ENCODE measurements around the gene LGALS3BP.
"Not testable (repeated sequence)": the region's sequence is repeated elsewhere in the genome, so short reads cannot be mapped to it uniquely, and the experiment has no call there.

The LGALS3BP gene

DNA sequence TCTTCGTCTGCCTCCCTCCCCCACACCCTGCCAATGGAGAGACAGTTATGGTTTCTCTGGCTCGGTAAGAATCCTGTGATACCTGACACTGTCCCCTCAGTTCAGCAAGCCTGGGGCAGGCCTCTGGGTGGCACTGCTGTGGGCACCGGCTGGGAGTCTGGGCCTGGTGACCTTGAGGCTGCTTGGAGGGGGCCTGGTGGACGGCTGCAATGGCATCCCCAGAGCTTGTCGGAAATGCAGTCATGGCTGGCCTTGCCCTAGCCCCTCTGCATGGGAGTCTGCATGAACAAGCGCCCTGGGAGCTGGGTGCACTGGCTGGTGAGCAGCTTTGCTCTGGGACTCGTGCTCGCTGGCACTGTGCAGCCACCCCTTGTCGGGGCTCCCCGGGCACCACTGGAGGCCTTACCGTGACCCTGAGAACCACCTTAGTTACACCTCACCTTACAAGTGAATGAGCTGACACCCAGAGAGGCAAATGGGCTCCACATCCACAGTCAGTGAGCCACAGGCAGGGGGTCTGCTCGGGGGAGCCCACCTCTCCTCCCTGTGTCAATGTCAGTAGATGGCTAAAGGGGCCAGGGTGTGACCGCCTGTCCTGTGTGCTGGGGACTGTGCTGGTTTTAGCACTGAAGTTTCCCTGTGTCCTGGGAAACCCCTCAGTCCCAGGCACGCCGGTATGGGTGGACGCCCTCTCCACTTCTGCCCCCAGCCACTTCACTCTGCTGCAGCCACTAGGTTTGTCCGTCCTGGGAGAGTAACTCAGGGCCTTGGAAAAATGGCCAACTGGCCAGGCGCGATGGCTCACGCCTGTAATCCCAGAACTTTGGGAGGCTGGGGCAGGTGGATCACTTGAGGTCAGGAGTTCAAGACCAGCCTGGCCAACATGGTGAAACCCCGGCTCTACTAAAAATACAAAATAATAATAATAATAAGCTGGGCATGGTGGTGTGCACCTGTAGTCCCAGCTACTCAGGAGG, 1.4 kb downstream of the LGALS3BP start:
- DNase-seq = no peak

GRCh38 chr17:78977681-78977943, 2.1 kb downstream of the LGALS3BP start:
- no peak for DNase-seq

DNA sequence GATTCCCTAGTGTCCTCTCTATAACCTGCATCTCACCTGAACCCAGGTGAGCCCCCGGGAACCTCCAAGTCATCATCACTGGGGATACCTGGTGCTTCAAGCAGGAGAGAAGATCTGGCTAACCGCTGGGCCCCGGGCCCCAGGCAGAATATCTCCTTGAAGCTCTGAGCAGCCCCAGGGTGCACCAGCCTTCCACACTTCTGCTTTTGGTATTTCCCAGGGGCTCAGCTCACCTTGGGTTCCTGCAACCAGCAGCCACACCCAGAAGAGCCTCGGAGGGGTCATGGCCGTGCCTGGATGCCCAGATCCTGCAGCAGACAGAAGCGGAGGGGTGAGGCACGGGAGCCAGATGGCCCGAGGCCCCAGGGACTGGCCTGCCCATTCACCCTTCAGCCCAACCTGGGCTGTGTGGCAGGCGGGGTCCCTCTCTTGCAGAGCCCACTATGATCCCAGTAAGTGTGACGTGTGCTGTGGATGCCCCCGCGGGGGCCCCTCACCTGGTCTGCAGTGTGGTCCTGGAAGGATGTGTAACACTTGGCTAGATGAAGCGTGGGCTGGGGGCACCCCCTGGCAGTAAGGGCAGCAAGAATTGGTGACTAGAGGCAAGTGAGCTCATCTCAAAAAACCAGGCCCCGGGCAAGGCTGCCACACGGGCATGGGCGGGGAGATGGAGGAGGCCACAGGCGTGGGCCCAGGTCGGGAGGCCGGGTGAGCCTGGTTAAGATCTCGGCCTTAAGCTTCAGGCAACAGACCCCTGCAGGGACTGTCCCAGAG, 2.6 kb downstream of the LGALS3BP start:
- no peak for DNase-seq

DNA sequence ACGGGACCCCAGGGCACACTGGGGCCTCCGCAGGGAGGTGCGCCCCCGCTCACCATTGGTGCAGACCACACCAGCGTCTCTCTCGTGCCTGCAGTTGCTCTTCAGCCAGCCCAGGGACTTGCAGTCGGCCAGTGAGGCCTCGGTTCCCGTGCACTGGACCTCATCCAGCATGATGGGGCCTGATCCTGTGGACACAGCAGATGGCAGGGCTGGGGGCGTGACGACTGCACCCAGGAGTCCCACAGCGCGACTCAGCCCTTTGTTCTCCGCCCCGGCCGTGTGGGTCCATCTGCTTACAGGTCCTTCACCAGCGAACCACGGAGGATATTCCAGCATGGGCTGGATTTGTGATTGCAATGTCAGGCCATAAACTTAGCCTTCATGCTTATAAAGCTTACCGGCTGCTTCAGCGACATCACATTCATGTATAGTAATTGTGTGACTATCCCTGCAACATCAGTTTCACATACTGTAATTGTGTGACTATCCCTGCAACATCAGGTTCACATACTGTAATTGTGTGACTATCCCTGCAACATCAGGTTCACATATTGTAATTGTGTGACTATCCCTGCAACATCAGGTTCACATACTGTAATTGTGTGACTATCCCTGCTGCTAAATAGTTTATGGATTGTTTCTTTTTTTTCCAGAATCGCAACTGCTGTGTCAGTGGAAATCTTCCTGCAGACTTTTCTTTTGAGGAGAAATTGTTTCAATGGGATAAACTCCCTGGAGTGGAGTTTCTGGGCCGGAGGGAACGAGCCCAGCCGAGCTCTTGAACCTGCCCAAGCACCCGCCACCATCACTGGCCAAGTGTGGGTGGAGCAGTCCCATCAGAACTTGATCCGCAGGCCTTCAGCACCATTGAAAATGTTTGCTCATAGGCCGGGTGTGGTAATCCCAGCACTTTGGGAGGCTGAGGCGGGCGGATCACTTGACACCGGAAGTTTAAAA, 4.8 kb downstream of the LGALS3BP start:
- DNase-seq = peak; percentile 70

GRCh38 chr17:78973792-78974520, 5.8 kb downstream of the LGALS3BP start:
- no peak for DNase-seq

DNA sequence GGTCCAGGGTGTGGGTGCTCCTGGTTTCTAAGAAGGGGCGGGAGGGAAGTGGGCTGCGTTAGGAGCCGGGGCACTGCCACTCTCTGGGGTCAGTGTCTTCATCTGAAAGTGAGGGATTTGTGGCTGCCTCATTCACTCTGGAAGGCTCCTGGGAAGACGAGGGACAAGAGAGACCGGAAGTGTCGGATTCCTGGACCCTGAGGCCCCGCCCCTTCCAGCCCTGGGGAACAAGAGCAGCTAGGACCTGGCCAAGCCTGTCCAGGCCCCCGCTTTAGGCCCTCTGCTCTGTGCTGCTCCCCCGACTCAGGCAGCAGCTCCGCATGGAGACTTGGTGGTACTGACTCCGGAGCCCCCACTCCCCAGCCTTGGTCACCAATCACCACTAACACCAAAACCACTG, 6.5 kb downstream of the LGALS3BP start:
- DNase-seq = no peak

DNA sequence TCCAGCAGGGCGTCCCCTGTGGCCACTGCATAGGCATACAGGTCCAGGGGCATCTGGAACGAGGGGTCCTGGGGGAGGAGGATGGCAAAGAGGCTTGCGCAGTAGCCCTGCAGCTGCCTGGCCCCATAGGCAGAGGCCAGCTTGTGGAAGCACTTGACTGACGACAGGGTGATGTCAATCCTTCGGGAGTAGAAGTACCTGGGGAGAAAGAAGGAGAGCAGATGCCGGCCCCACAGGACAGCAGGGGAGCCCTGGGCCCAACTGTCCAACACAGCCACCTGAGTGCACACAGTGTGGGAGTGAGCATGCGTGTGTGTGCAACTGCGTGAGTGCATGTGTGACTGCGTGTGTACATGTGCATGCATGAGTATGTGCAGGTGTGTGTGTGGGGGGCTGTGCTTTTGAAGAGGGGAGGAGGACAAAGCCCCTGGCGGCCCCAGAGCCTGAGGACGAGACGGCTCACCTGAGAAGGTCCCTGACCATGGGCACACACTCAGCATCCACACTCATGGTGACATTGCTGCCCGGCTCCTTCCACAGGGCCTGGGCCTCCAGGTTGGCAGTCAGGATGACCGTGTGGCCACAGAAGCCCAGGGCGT, 7.1 kb downstream of the LGALS3BP start:
- no peak for DNase-seq

GRCh38 chr17:78971756-78972506, 7.8 kb downstream of the LGALS3BP start:
- no peak for DNase-seq

- peak; percentile 49 for DNase-seq
Measured at GRCh38 chr17:78970834-78971755, 8.6 kb downstream of the LGALS3BP start.

DNA sequence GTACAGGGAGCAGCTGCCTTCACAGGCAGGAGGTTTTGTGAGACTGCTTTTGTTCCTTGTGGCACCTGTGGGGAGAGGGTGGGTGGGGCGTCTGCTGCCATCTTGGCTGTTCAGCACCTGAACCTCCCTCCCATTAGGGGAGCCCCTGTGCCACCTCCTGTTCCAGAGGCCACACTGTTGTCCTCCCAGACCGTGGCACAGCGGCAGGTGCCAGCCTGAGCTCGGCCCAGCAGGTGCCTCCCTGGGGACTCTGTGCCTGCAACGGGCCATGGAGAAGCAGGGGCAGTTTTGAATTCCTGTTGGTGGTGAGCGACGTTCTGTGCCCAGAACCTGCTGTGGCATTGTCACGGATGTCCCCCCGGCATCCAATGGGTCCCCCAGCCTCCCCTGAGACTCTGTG, 9.9 kb downstream of the LGALS3BP start:
- DNase-seq = no peak

DNA sequence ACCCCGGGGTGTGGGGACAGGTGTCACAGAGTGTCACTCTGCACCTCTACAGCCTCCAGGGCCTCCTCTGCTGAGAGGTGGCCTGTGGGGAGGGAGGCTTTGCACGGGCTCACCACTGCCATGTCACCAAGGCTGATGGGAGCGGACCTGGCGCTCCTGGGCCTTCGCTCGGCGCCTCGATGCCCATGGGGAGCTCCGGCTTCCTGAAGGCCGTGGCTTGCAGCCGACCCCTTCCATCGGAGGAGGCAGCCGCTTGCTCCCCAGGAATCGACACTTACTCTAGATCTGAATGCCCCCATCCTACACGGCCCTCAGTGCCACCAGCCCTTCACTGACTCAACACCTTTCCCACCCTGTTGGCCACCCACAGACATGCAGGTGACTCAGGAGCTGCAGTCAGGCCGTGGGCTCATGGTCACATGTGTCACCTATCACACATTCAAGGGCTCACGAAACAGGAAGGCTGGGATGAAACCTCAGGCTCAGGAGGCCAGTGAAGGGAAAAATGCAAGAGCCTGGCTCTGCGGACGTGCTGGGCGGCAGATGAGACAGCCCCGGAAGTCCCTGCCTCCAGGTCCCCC, 11.9 kb downstream of the LGALS3BP start:
- no peak for DNase-seq

- DNase-seq = no peak
Measured at GRCh38 chr17:78966910-78967600, 12.7 kb downstream of the LGALS3BP start.

DNA sequence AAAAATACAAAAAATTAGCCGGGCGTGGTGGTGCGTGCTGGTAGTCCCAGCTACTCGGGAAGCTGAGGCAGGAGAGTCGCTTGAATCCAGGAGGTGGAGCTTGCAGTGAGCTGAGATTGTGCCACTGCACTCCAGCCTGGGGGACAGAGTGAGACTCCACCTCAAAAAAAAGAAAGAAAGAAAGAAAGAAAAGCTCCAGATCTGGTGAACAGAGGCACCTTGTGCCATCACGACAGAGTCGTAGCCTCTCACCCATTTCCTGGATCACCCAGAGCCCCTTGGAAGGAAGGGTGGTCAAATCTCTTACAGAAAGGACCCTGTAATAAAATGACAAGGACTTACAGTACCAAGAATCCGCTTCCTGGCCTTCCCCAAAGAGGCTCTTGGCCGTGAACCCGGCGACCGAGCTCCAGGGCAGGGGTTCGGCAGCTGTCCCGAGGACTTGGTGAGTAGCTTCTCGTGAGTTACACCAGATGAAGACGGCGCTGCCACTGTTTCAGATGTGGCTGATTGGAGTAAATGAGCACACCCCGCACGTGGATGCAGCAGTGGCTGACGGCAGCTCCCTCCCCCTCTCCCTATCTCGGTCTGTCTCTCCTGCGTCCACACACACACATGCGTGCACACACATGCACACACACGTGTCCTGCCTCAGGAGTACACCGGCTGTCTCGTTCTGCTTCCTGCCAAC, 13.5 kb downstream of the LGALS3BP start:
- no peak for DNase-seq

DNA sequence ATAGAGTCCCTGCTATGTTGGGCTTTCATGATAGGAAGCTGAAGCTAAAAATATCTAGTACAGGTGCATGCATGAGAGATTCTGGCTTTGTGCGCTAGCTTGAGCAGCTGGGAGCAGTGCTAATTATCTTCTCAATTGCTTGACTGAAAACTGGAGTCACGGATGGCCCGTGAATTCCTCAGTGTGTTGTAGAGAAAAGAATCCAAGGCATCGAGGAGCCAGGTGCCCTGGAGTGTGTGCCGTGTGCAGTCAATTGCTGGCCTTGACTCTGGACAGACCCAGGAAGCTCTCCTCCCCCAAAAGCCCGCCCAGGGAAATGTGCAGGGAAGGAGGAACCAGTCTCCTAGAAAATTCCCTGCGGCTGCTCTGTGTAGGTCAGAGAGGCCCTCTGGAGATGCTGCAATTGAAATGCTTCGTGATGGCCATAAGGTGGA, 14.2 kb downstream of the LGALS3BP start:
- DNase-seq = no peak

GRCh38 chr17:78963378-78963777, 16.3 kb downstream of the LGALS3BP start:
- no peak for DNase-seq

DNA sequence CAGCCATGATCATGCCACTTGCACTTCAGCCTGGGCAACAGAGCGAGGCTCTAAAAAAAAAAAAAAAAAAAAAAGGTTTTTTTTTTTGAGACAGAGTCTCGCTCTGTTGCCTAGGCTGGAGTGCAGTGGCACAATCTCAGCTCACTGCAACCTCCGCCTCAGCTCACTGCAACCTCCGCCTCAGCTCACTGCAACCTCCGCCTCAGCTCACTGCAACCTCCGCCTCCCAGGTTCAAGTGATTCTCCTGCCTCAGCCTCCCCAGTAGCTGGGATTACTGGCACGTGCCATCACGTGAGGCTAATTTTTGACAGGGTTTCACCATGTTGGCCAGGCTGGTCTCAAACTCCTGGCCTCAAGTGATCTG, 16.8 kb downstream of the LGALS3BP start:
- DNase-seq = not testable (repeated sequence)

GRCh38 chr17:78962345-78962983, 17.3 kb downstream of the LGALS3BP start:
- no peak for DNase-seq

DNA sequence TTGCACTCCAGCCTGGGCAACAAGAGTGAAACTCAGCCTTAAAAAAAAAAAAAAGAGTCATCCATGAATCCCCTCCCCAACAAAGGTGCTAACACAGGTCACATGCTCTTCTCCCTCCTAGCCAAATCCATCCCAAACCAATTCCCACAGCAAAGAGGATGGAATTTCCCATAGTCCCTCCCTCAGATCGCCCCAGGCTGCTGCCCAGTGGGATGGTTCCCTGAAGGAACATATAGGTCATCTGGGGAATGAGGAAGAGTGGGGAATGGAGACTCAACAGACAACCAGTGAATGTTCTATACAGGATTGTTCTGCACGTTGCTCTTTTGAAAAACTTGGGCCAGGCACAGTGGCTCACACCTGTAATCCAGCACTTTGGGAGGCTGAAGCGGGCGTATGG, 18.2 kb downstream of the LGALS3BP start:
- DNase-seq = no peak

All from NCI-H446 treated with DMSO at 0.1 percent for 48 hours (cell line).